ENCODE measurements around the gene PALMD. TPM values are rescaled to one million over a fixed set of nuclear protein-coding genes. Genes with fewer than 3 reads are reported as not detected.

The PALMD gene
- total RNA-seq, 2 experiments from 2014 or later, result not detected

GRCh38 chr1:99657213-99658030, 11.5 kb downstream of the PALMD start:
- H3K36me3 Mint-ChIP-seq, result no peaks in the 10 kb centered on the region
- CTCF ChIA-PET, result no interaction called here
- DNase-seq (no peak), ATAC-seq (no peak)
- no peaks in the 10 kb centered on the region for H3K4me1 Mint-ChIP-seq
- no peak overlapping the region for H3K27ac Mint-ChIP-seq
- H3K4me3 Mint-ChIP-seq, result no peak overlapping the region
- H3K27me3 Mint-ChIP-seq, result peaks cover 14% of the 10 kb centered on the region
- no peaks in the 10 kb centered on the region for H3K9me3 Mint-ChIP-seq (ENCODE audit: low read depth)

- DNase-seq, result no peak
- no peak for ATAC-seq
- CTCF ChIA-PET, result no interaction called here
- Mint-ChIP-seq H3K9me3 (ENCODE audit: low read depth) (no peaks in the 10 kb centered on the region), H3K36me3 (no peaks in the 10 kb centered on the region), H3K4me3 (no peak overlapping the region), H3K27ac (no peak overlapping the region), H3K4me1 (no peaks in the 10 kb centered on the region), H3K27me3 (peaks cover 14% of the 10 kb centered on the region)
Observed at GRCh38 chr1:99658031-99658290, 12.0 kb downstream of the PALMD start.

- no peak overlapping the region for H3K4me3 Mint-ChIP-seq
- no peaks in the 10 kb centered on the region for H3K9me3 Mint-ChIP-seq (ENCODE audit: low read depth)
- ATAC-seq (no peak), DNase-seq (no peak)
- peaks cover 10% of the 10 kb centered on the region for H3K27me3 Mint-ChIP-seq
- CTCF ChIA-PET, result interaction anchor here (1.6 kb wide), 1 partner anchor 47 kb away, joined by 3 read pairs; no protein-coding TSS in a partner anchor
- H3K36me3 Mint-ChIP-seq, result no peaks in the 10 kb centered on the region
- no peaks in the 10 kb centered on the region for H3K4me1 Mint-ChIP-seq
- no peak overlapping the region for H3K27ac Mint-ChIP-seq
Observed at GRCh38 chr1:99659755-99660210, 13.9 kb downstream of the PALMD start.

- Mint-ChIP-seq H3K4me3 (no peak overlapping the region), H3K27me3 (peaks cover 10% of the 10 kb centered on the region), H3K27ac (no peak overlapping the region)
Observed at GRCh38 chr1:99660496-99660895, 14.6 kb downstream of the PALMD start.

GRCh38 chr1:99661780-99662179, 15.9 kb downstream of the PALMD start:
- CTCF ChIA-PET, result no interaction called here
- Mint-ChIP-seq H3K27ac (no peak overlapping the region), H3K4me1 (no peaks in the 10 kb centered on the region), H3K9me3 (ENCODE audit: low read depth) (no peaks in the 10 kb centered on the region), H3K4me3 (no peak overlapping the region), H3K27me3 (peaks cover 7% of the 10 kb centered on the region), H3K36me3 (no peaks in the 10 kb centered on the region)
- ATAC-seq (no peak), DNase-seq (no peak)

More at GRCh38 chr1:99660496-99660895, 14.6 kb downstream of the PALMD start:
- Mint-ChIP-seq H3K4me1 (no peaks in the 10 kb centered on the region), H3K9me3 (ENCODE audit: low read depth) (no peaks in the 10 kb centered on the region), H3K36me3 (no peaks in the 10 kb centered on the region)
- ATAC-seq (no peak), DNase-seq (no peak)
- CTCF ChIA-PET, result interaction anchor here (1.6 kb wide), 1 partner anchor 47 kb away, joined by 3 read pairs; no protein-coding TSS in a partner anchor

- DNase-seq (no peak), ATAC-seq (no peak)
- CTCF ChIA-PET, result no interaction called here
- Mint-ChIP-seq H3K27ac (no peak overlapping the region), H3K4me1 (no peaks in the 10 kb centered on the region), H3K4me3 (no peak overlapping the region), H3K27me3 (peaks cover 14% of the 10 kb centered on the region), H3K36me3 (no peaks in the 10 kb centered on the region), H3K9me3 (ENCODE audit: low read depth) (no peaks in the 10 kb centered on the region)
Observed at GRCh38 chr1:99662539-99663080, 16.7 kb downstream of the PALMD start.

- CTCF ChIA-PET, result no interaction called here
- ATAC-seq (no peak), DNase-seq (no peak)
- Mint-ChIP-seq H3K4me1 (no peaks in the 10 kb centered on the region), H3K27ac (no peak overlapping the region), H3K36me3 (no peaks in the 10 kb centered on the region), H3K4me3 (no peak overlapping the region), H3K9me3 (ENCODE audit: low read depth) (no peaks in the 10 kb centered on the region), H3K27me3 (peaks cover 18% of the 10 kb centered on the region)
Observed at GRCh38 chr1:99663501-99663900, 17.6 kb downstream of the PALMD start.

GRCh38 chr1:99665212-99665611, 19.3 kb downstream of the PALMD start:
- no peaks in the 10 kb centered on the region for H3K9me3 Mint-ChIP-seq (ENCODE audit: low read depth)
- no peak overlapping the region for H3K4me3 Mint-ChIP-seq
- DNase-seq, result no peak
- ATAC-seq, result no peak
- H3K27ac Mint-ChIP-seq, result no peak overlapping the region
- no peaks in the 10 kb centered on the region for H3K36me3 Mint-ChIP-seq
- CTCF ChIA-PET, result interaction anchor here (1.5 kb wide), 1 partner anchor 20 kb away, joined by 4 read pairs; no protein-coding TSS in a partner anchor
- H3K27me3 Mint-ChIP-seq, result peaks cover 20% of the 10 kb centered on the region
- H3K4me1 Mint-ChIP-seq, result no peaks in the 10 kb centered on the region

GRCh38 chr1:99669376-99669775, 23.5 kb downstream of the PALMD start:
- DNase-seq (no peak), ATAC-seq (no peak)
- Mint-ChIP-seq H3K27ac (no peak overlapping the region), H3K27me3 (peaks cover 43% of the 10 kb centered on the region), H3K36me3 (no peaks in the 10 kb centered on the region), H3K4me3 (no peak overlapping the region), H3K9me3 (ENCODE audit: low read depth) (no peaks in the 10 kb centered on the region), H3K4me1 (no peaks in the 10 kb centered on the region)
- CTCF ChIA-PET, result interaction anchor here (1.2 kb wide), 1 partner anchor 58 kb away, joined by 3 read pairs; no protein-coding TSS in a partner anchor

- Mint-ChIP-seq H3K4me3 (no peak overlapping the region), H3K27ac (no peak overlapping the region), H3K4me1 (no peaks in the 10 kb centered on the region), H3K27me3 (peaks cover 44% of the 10 kb centered on the region), H3K36me3 (no peaks in the 10 kb centered on the region), H3K9me3 (ENCODE audit: low read depth) (no peaks in the 10 kb centered on the region)
- CTCF ChIA-PET, result interaction anchor here (1.2 kb wide), 1 partner anchor 59 kb away, joined by 3 read pairs; no protein-coding TSS in a partner anchor
- no peak for ATAC-seq
- no peak for DNase-seq
Observed at GRCh38 chr1:99669821-99670220, 23.9 kb downstream of the PALMD start.

GRCh38 chr1:99670583-99670982, 24.7 kb downstream of the PALMD start:
- Mint-ChIP-seq H3K27me3 (peaks cover 46% of the 10 kb centered on the region), H3K4me3 (no peak overlapping the region), H3K4me1 (no peaks in the 10 kb centered on the region), H3K36me3 (no peaks in the 10 kb centered on the region), H3K27ac (no peak overlapping the region), H3K9me3 (ENCODE audit: low read depth) (no peaks in the 10 kb centered on the region)
- ATAC-seq (no peak), DNase-seq (no peak)
- CTCF ChIA-PET, result no interaction called here

- Mint-ChIP-seq H3K4me3 (no peak overlapping the region), H3K27ac (no peak overlapping the region), H3K9me3 (ENCODE audit: low read depth) (no peaks in the 10 kb centered on the region), H3K4me1 (no peaks in the 10 kb centered on the region), H3K27me3 (peaks cover 44% of the 10 kb centered on the region), H3K36me3 (no peaks in the 10 kb centered on the region)
- ATAC-seq, result no peak
- DNase-seq, result no peak
- CTCF ChIA-PET, result no interaction called here
Observed at GRCh38 chr1:99672038-99672437, 26.1 kb downstream of the PALMD start.

- no peak for ATAC-seq
- no peaks in the 10 kb centered on the region for H3K4me1 Mint-ChIP-seq
- H3K27ac Mint-ChIP-seq, result no peak overlapping the region
- H3K36me3 Mint-ChIP-seq, result no peaks in the 10 kb centered on the region
- CTCF ChIA-PET, result no interaction called here
- DNase-seq, result no peak
- H3K9me3 Mint-ChIP-seq (ENCODE audit: low read depth), result no peaks in the 10 kb centered on the region
- no peak overlapping the region for H3K4me3 Mint-ChIP-seq
- H3K27me3 Mint-ChIP-seq, result peaks cover 40% of the 10 kb centered on the region
Observed at GRCh38 chr1:99672530-99673213, 26.8 kb downstream of the PALMD start.

- H3K27me3 Mint-ChIP-seq, result peaks cover 39% of the 10 kb centered on the region
- CTCF ChIA-PET, result no interaction called here
- no peak overlapping the region for H3K27ac Mint-ChIP-seq
- ATAC-seq, result no peak
- H3K4me1 Mint-ChIP-seq, result no peaks in the 10 kb centered on the region
- H3K4me3 Mint-ChIP-seq, result no peak overlapping the region
- no peak for DNase-seq
- H3K9me3 Mint-ChIP-seq (ENCODE audit: low read depth), result no peaks in the 10 kb centered on the region
- H3K36me3 Mint-ChIP-seq, result no peaks in the 10 kb centered on the region
Observed at GRCh38 chr1:99673315-99673714, 27.4 kb downstream of the PALMD start.

Data from activated CD8-positive, alpha-beta memory T cell treated with anti-CD3 and anti-CD28 coated beads, Interleukin-2, amount 10 ng/mL, durations not matched to agents 7 days and 5 days (primary cell).